ENCODE data around the gene ETFDH.
"Not testable (repeated sequence)": the region's sequence is repeated elsewhere in the genome, so short reads cannot be mapped to it uniquely, and the experiment has no call there.

The ETFDH gene

DNA sequence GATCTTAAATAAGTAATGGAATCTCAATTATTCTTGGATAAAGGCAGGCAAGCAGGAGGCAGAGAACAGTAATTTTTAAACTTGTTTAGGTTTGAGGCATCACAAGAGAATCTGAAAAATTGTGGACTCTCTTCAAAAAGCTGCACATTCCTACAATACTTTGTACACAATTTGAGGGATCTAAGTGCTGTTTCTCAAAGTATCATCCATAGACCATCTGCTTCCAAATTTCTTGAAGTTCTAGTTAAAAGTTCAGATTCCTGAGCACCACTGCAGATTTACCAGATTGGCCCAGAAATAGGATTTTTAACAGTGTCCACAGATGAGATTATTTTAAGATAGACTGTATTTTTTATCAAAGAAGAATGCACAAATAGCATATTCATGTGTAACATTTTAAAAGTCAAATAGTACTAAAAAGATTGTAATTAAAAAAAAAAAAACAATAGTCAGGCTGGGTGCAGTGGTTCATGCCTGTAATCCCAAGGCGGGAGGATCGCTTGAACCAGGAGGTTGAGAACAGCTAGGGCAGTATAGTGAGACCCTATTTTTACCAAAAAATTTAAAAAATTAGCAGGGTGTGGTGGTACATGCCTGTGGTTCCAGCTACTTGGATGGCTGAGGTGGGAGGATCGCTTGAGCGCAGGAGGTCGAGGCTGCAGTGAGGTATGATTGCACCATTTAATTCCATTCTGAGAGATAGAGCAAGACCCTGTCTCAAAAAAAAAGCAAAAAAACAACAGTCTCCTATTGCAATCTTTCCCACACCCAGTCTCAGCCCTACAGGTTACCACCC is 82.5 kb downstream of the ETFDH start:
- no peak for DNase-seq (ENCODE audit: low read depth in 2 of 2)

DNA sequence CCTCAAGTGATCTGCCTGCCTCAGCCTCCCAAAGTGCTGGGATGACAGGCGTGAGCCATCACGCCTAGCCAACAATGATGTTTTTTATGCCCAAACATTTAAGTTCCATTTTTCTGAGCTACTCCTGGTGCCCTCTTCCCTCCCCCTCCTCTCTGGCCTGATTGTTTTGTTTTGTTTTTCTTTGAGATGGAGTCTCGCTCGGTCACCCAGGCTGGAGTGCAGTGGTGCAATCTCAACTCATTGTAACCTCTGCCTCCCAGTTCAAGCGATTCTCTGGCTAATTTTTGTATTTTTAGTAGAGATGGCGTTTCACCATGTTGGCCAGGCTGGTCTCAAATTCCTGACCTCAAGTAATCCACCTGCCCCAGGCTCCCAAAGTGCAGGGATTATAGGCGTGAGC is 83.7 kb downstream of the ETFDH start:
- DNase-seq (ENCODE audit: low read depth in 2 of 2) = not testable (repeated sequence)

DNA sequence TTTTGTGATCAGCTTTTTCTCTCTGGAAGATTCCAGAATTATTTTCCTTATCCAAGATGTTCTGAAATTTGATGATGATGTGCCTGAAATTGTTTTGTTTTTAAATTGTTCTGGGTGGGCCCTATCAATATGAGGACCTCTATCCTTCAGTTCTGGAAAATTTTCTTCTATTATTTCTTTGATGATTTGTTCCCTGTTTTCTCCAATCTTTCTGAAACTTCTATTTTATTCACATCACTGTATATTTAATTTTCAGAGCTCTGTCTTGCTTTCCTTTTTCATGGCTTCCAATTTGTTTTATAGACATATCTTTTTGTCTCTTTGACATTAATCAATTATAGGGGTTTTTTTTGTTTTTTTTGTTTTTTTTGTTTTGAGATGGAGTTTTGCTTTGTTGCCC is 84.5 kb downstream of the ETFDH start:
- no peak for DNase-seq (ENCODE audit: low read depth in 2 of 2)

DNA sequence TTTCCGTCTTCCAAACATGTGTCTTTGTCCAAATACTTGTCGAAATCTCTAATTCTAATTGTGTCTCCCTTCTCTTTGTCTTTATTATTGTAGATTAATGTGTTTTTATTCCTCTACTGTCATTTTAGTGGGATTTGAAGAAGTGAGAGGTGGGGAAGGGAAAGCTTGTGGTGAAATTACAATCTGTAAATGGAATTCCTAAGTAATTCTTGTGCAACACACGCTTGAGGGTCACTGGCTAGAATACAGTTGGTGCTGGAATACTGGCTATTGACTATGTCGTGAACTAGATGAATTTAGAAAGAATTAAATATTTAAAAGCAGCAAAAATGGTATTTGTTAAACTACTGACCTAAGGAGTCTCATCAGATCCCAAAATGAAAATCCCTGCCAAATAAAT is 86.0 kb downstream of the ETFDH start:
- DNase-seq (ENCODE audit: low read depth in 2 of 2) = no peak

DNA sequence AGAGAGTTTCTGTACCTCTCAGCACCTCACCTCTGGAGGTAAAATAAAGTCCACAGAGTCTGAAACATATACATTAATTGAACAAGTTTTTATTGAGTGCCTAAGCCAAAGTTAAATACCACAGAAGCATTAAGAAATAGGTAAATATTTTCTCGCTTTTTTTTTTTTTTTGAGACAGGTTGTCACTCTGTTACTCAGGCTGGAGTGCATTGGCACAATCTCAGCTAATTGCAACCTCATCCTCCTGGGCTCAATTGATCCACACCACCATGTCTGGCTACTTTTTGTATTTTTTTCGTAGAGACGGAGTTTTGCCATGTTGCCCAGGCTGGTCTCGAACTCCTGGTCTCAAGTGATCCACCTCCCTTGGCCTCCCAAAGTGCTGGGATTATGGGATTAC is 86.6 kb downstream of the ETFDH start:
- no peak for DNase-seq (ENCODE audit: low read depth in 2 of 2)

All from stimulated activated CD4-positive, alpha-beta T cell treated with anti-CD3 and anti-CD28 coated beads, Interleukin-1b, Interleukin-23, amount 100 ng/mL, for 1 hour (primary cell).